HS-5 (cell line): ENCODE results near the gene CACNA2D3.

Source experiments
- DNase-seq: peaks from one replicate; pipeline ENCODE4 v3.0.0-alpha.2; 2012; ENCODE audit warnings: low read depth

Gene CACNA2D3

GRCh38 chr3:54341811-54342210 lies 219.5 kb downstream of the CACNA2D3 start:
- no peak for DNase-seq

- DNase-seq, result no peak
These were observed 220.3 kb downstream of the CACNA2D3 start for GRCh38 chr3:54342676-54343075.

- no peak for DNase-seq
These were observed 221.1 kb downstream of the CACNA2D3 start for GRCh38 chr3:54343495-54343894.

- no peak for DNase-seq
These were observed 222.4 kb downstream of the CACNA2D3 start for GRCh38 chr3:54344601-54345231.

- DNase-seq, result no peak
These were observed 223.6 kb downstream of the CACNA2D3 start for GRCh38 chr3:54345847-54346375.

GRCh38 chr3:54347060-54347459 lies 224.7 kb downstream of the CACNA2D3 start:
- no peak for DNase-seq

GRCh38 chr3:54347933-54348332 lies 225.6 kb downstream of the CACNA2D3 start:
- no peak for DNase-seq

- DNase-seq, result no peak
These were observed 226.9 kb downstream of the CACNA2D3 start for GRCh38 chr3:54349231-54349652.

GRCh38 chr3:54349691-54350090 lies 227.3 kb downstream of the CACNA2D3 start:
- no peak for DNase-seq

GRCh38 chr3:54353546-54353945 lies 231.2 kb downstream of the CACNA2D3 start:
- DNase-seq, result no peak

- no peak for DNase-seq
These were observed 231.6 kb downstream of the CACNA2D3 start for GRCh38 chr3:54353946-54354345.

- DNase-seq, result no peak
These were observed 233.4 kb downstream of the CACNA2D3 start for GRCh38 chr3:54355800-54356199.

- DNase-seq, result no peak
These were observed 234.1 kb downstream of the CACNA2D3 start for GRCh38 chr3:54356261-54357045.

- no peak for DNase-seq
These were observed 234.9 kb downstream of the CACNA2D3 start for GRCh38 chr3:54357301-54357700.

GRCh38 chr3:54358316-54358715 lies 236.0 kb downstream of the CACNA2D3 start:
- no peak for DNase-seq

- DNase-seq, result no peak
These were observed 236.8 kb downstream of the CACNA2D3 start for GRCh38 chr3:54358969-54359694.

GRCh38 chr3:54360320-54360719 lies 238.0 kb downstream of the CACNA2D3 start:
- DNase-seq, result no peak

- DNase-seq, result no peak
These were observed 239.5 kb downstream of the CACNA2D3 start for GRCh38 chr3:54361746-54362283.

GRCh38 chr3:54366007-54366750 lies 243.8 kb downstream of the CACNA2D3 start:
- no peak for DNase-seq

GRCh38 chr3:54366839-54367238 lies 244.5 kb downstream of the CACNA2D3 start:
- no peak for DNase-seq

GRCh38 chr3:54372232-54372631 lies 249.9 kb downstream of the CACNA2D3 start:
- no peak for DNase-seq
